NCI-H1048 (cell line): Measurements from ENCODE around the gene C16orf95.
"Not testable (repeated sequence)": the region's sequence is repeated elsewhere in the genome, so short reads cannot be mapped to it uniquely, and the experiment has no call there.

ENCODE experiments used
- DNase-seq: peaks from one replicate; lab custom pipeline; 2025; lab: John Stamatoyannopoulos, UW

The C16orf95 gene

GRCh38 chr16:87346517-87347060 is 29.4 kb upstream of the C16orf95 start:
- no peak for DNase-seq

GRCh38 chr16:87345726-87346424 is 28.7 kb upstream of the C16orf95 start:
- no peak for DNase-seq

DNA sequence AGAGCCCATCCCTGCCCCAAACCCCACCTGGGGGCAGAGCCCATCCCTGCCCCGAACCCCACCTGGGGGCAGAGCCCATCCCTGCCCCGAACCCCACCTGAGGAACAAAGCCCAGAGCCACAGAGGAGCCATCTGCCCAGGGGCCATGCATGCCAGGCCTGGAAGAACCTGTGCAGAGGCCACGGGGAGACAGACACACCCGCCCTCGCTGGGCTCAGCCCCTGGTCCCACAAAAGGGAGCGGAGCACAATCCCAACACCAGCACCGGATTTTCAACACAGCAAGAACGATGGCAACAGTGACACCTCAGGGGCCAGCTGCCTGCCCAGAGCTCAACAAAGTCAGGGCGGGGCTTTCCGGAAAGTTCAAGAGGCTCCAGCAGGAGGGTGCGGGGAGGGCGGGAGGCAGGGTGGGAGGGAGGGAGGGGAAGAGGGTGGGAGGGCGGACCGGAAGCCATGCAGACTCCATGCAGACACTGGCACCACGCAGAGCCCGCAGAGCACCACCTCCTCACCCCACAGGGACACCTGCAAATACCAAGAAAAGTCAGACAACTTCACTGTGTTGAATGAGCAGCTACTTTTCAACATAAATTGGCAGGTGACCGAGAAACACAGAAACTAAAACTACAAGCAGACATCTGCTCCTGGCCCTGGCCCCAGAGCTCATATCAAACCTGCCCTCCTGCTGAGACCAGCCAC is 27.9 kb upstream of the C16orf95 start:
- no peak for DNase-seq

DNA sequence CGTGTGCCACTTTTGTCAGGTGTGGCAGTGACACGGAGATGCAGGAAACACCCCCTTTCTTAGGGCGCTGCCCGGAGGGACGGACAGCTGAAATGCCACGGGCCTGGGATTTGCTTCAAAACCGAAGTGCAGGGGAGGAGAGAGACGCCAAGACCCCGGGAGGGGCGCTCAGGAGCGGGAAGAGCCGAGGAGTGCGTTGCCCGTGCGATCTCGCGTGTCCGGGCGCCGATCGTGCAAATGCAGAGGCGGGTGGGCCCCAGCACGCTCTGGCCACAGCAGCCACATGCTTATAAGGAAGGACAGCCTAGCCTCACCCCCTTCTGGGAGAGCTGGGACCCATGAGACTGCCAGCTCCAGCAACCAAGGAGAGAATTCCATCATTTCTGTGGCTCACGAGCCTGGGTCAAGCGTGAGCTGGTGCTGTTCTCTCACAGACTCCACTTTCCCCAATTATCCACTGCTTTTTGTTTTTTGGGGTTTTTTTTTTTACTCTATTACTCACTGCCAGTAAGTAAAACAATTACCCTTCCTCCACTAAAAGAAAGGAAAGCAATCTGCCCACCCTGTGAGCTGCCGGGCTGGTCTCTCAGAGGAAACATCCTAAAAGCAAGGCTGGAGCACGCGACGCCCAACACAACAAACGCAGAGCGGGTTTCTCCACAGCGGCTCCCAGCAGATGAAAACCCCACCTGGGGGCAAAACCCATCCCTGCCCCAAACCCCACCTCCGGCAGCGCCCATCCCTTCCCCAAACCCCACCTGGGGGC is 27.2 kb upstream of the C16orf95 start:
- DNase-seq: no peak

- no peak for DNase-seq
Measured at GRCh38 chr16:87343753-87344050, 26.5 kb upstream of the C16orf95 start.

DNA sequence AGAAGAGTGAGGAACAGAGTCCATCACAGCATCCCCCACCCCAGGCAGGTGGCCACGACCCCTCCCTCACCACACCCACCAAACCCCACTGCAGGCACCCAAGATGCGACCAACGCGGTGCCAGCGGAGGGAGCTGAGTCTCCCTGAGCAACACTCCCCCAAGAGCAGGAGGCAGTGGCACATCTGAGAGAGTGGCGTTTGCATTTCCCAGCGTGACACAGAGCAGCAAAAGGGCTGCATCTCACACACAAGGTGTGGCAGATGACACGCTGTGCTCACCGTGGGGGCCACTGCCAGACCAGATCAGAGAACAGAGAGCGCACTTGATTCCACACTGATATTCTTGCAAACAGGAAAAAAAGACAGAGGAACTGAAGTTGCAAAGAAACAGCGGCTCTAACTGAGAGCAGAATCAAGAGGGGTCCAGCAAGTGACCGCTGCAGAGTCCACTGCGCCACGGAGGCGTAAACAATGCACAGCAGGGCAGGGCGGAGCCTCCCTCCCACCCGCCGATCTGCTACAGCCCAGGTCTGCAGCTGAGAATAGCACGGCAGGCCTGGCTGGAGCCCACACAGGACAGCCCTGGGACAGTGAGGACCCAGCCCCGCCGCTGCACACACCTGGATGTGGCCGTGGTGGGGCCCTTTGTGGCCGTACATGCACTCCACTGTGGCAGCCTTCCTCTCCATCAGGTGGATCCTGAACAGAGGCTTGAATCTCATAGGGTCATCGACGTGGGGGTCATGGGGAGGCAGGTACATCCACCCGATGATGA is 26.0 kb upstream of the C16orf95 start:
- no peak for DNase-seq

DNA sequence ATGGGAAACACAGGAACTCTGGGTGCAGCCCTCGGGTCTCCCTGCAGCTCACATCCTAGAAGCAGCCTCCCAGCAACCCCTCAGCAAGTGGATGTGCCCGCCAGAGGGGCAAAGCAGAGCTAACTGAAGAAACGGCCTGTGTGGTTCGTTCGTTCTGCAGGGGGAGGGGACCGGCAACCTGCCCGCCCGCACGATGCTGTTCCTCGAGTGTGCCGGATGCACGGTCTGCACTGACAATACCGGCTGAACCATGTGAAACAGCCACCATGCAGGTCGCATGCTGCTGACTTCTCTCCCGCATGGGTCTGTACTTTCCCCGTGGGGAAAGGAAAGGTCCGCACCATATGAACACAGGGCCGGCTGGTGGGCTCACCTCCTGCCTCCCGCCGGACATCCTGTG is 25.3 kb upstream of the C16orf95 start:
- no peak for DNase-seq

DNA sequence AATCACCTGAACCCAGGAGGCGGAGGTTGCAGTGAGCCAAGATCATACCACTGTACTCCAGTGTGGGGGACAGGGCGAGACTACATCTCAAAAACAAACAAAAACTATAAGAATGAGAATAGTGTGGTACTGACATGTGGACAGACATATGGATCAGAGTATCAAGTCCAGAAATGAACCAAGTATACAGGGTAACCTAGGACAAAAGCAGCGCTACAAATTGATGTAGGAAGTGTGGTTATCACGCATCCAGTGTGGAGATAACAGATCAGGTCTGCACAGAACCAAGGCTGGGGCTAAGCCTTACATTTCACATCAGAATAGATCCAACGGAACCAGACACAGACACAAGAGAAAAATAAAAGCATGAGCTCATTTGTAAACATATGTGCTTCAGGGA is 23.0 kb upstream of the C16orf95 start:
- DNase-seq: no peak

DNA sequence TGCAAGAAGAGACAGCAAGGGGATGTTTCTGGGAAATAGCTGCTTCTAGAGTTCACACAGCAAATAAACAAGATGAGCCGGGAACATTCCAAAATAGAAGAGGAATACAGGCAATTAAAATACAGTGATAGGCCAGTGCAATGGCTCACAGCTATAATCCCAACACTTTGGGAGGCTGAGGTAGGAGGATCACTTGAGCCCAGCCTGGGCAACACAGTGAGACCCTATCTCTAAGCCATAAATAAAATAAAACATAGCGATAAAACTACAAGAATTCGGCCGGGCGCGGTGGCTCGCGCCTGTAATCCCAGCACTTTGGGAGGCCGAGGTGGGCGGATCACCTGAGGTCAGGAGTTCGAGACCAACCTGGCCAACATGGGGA is 22.5 kb upstream of the C16orf95 start:
- not testable (repeated sequence) for DNase-seq

- no peak for DNase-seq
Measured at GRCh38 chr16:87339086-87339723, 22.0 kb upstream of the C16orf95 start.

- DNase-seq: no peak
Measured at GRCh38 chr16:87338155-87338765, 21.1 kb upstream of the C16orf95 start.

DNA sequence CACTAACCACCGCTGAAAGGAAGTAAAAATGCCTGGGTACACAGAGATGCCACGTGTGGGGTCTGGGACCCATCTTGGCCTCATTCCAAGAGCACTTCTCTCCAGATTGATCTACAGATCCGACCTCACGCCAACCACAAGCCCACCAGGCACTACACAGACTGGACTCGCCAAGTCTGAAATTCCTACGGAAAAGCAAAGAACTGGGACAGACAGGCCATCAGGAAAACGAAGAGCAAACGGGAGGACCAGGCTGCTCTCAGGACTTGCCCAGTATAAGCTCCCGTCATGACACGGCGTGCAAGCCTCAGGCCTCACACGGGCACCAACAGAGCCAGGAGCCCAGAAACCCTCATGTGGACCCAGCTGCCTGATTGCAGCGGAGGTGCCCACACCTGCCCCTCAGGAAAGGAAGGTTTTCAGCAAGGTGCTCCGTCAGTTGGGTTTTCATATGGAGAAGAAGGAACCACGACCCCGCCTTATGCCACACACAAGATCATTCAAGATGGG is 20.1 kb upstream of the C16orf95 start:
- DNase-seq: no peak

DNA sequence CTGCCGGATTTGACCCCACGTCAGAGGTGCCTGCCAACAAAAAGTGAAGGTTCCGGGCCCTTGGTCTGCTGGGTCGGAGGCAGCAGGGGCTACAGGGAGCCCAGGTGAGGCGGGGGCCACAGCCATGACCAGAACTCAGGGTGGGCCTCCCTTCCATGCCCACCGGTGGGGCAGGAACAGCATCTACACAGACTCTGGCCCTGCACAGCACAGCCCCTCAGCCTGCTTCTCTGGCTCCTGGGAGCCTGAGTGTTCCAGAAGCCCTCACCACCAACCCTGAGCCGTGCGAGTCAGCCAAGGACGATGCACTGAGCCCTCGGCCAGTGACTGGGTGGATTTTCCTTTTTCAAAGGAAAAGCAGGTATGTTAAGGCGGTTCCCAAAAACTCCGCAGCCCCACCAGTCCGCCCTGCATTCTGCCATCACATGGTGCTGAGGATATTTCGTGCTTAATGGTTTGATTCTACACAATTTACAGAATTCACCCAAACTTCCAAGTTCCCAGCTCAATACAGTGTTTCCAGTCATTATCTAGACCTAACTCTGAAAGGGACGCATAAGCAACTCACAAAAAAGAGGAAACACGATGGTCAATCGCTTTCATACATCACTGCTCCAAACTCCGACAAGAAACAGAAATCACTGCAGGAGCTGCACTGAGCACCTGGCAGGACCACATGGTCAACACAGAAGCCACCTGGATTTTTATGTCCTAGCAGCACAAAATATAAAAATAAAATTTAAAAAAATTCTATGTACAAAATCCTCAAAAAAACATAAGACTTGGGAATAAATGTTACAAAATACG is 19.4 kb upstream of the C16orf95 start:
- DNase-seq: no peak

- no peak for DNase-seq
Measured at GRCh38 chr16:87335625-87336433, 18.6 kb upstream of the C16orf95 start.

DNA sequence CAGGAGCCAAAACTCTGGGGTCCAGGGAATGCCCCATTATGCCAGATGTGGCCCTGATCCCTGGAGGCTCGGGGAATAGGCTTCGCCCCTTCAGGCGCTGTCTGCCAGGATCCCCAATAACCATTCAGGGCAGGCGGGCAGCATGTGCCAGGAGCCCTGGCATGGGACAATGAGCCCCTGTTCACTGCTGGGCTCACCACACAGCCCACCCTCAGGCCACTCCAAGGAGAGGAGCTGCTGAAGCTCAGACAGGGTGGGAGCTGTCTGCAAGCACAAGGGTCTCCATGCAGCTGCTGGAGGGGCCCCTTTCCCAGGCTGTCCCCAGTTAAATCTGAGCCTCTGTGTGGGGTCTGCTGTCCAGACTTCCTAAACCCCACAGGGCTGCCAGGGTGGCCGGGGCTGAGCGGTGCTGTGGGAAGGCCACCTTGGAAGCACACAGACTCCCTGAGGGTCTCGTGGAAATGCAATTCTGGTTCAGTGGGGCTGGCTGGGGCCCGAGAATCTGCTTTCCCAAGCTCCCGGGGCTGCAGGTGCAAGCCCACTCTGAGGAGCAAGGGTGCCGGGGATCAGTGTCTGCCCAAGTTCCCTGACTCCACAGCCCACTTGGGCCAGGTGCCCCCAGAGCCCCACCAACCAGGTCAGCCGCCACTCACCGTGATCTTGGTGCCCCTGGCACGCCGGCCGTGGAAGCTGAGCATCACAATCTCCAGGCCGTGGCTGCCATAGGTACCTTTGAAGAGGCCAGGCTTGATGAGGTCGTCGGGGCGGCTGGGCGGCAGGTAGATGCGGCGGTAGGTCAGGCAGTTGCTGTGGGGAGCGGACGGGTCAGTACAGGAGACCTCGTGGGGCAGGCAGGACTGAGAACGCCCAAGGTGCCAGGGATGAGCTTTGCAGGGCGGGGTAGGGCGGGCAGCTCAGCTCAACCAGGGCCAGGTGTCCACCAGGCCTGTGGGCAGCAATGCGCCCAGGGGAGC is 17.7 kb upstream of the C16orf95 start:
- no peak for DNase-seq

DNA sequence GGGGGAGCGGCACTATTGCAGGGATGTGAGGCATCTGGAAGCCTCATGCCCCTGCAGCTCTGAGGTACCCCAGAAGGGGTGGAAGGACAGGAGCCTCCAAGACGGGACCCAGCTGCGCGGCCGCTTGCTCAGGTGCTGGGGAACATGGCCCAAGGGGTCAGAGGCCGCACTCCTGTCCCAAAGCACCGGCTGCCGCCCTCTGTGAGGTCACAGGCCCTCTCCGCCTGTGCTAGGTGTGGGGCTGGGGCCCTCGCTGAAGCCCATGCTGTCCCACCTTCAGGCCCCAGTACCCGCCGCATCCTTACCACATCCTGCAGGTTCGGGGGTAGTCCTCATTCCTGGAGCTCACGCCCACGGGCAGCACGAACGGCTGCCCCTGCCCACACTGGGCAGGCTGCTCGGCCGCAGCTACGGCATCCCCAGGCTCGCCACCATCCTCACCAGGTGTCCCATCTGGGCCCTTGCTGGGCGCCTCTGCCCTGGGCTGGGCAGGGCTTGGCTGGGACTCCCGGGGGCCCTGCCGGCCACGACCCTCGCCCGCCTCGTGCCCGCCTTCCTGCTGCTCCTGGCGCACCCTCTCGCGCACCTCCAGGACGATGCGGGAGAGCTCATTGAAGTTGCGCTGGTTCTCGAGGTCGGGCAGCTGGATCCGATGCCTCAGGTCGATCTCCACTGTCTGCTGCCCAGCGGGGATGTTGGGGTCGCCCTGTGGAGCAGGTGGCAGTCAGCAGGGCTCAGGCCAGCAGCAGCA is 16.6 kb upstream of the C16orf95 start:
- DNase-seq: no peak

DNA sequence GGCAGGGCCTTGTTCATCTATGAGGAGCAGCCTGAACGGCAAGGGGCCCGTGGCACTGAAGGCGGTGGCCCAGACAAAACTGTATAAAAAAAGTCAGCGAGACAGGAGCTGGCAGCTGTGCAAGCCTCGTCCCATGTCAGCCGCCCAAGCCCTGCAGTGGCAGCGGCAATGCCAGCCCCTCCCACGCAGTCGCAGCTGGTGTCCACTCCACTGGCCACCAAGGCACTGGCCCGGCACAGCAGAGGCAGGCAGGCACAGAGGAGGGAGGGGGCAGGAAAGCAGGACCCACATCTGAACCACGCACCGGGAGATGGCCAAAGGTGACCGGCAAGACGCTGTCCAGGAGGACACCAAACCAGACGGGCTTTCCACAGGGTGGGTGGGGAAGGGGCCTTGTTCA is 15.9 kb upstream of the C16orf95 start:
- DNase-seq: no peak
